ENCODE measurements around the gene CDKL5.

The CDKL5 gene

GRCh38 chrX:18654875-18655836 is 229.7 kb downstream of the CDKL5 start:
- no peak for DNase-seq

- no peak for DNase-seq
These were observed 235.9 kb downstream of the CDKL5 start for GRCh38 chrX:18661273-18661672.

GRCh38 chrX:18664947-18665346 is 239.5 kb downstream of the CDKL5 start:
- no peak for DNase-seq

GRCh38 chrX:18666614-18667013 is 241.2 kb downstream of the CDKL5 start:
- no peak for DNase-seq

GRCh38 chrX:18668071-18668835 is 242.8 kb downstream of the CDKL5 start:
- no peak for DNase-seq

GRCh38 chrX:18672008-18672407 is 246.6 kb downstream of the CDKL5 start, which contains the start of gene RS1:
TSS of gene RS1 (minus strand) at chrX:18672108. CDS start at chrX:18672068, 40 bp downstream.
- DNase-seq, result no peak

GRCh38 chrX:18674417-18674787 is 249.0 kb downstream of the CDKL5 start:
- DNase-seq, result peak; percentile 0

GRCh38 chrX:18674788-18675735 is 249.7 kb downstream of the CDKL5 start:
- peak; percentile 85 for DNase-seq

- DNase-seq, result no peak
These were observed 250.6 kb downstream of the CDKL5 start for GRCh38 chrX:18676050-18676449.

- DNase-seq, result no peak
These were observed 251.1 kb downstream of the CDKL5 start for GRCh38 chrX:18676470-18676869.

GRCh38 chrX:18677161-18677869 is 251.9 kb downstream of the CDKL5 start:
- no peak for DNase-seq

GRCh38 chrX:18681996-18682395 is 256.6 kb downstream of the CDKL5 start:
- DNase-seq, result no peak

GRCh38 chrX:18682979-18683387 is 257.6 kb downstream of the CDKL5 start:
- no peak for DNase-seq

- DNase-seq, result no peak
These were observed 262.6 kb downstream of the CDKL5 start for GRCh38 chrX:18687856-18688495.

GRCh38 chrX:18691431-18691830 is 266.0 kb downstream of the CDKL5 start:
- no peak for DNase-seq

- no peak for DNase-seq
These were observed 267.1 kb downstream of the CDKL5 start for GRCh38 chrX:18692541-18692940.

- no peak for DNase-seq
These were observed 271.2 kb downstream of the CDKL5 start for GRCh38 chrX:18696653-18697052.

- DNase-seq, result no peak
These were observed 273.6 kb downstream of the CDKL5 start for GRCh38 chrX:18698737-18699650.

GRCh38 chrX:18701621-18702361 is 276.4 kb downstream of the CDKL5 start:
- DNase-seq, result no peak
